ENCODE results near the gene CCDC9. TPM values are rescaled to one million over a fixed set of nuclear protein-coding genes. Genes with fewer than 3 reads are reported as not detected.

Gene CCDC9
- total and polyA plus RNA-seq, 2 of the 13 experiments (the other 11 are each of a cell fraction or from before 2014, with no cell fraction given) = 2.9 to 6.3 TPM

- TF ChIP-seq, protein P1, sequence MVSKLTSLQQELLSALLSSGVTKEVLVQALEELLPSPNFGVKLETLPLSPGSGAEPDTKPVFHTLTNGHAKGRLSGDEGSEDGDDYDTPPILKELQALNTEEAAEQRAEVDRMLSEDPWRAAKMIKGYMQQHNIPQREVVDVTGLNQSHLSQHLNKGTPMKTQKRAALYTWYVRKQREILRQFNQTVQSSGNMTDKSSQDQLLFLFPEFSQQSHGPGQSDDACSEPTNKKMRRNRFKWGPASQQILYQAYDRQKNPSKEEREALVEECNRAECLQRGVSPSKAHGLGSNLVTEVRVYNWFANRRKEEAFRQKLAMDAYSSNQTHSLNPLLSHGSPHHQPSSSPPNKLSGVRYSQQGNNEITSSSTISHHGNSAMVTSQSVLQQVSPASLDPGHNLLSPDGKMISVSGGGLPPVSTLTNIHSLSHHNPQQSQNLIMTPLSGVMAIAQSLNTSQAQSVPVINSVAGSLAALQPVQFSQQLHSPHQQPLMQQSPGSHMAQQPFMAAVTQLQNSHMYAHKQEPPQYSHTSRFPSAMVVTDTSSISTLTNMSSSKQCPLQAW (CRISPR knock-in tag; IDR thresholded peaks at IDR 0.05) = peak; percentile 83; the same call in 1 of the 2 replicates
- TF ChIP-seq SIX1 (CRISPR knock-in tag; IDR thresholded peaks at IDR 0.05; ENCODE audit: borderline replicate concordance) = 0 out of 2 replicates have a peak, but pooled peaks have one; percentile 8
- no peak for TF ChIP-seq ZBTB49 (CRISPR knock-in tag; IDR thresholded peaks at IDR 0.05; ENCODE audit: borderline replicate concordance)
- peak; percentile 80 for TF ChIP-seq ZNF350 (CRISPR knock-in tag; IDR thresholded peaks at IDR 0.05; ENCODE audit: borderline replicate concordance, low read depth)
- no peak for TF ChIP-seq PLRG1 (conservative IDR thresholded peaks at IDR 0.05)
- peak; percentile 99 for TF ChIP-seq KDM1A (CRISPR knock-in tag; IDR thresholded peaks at IDR 0.05)
Observed at GRCh38 chr19:47227352-47228167, 28.8 kb upstream of the CCDC9 start (continued).
